Endothelial cell of umbilical vein (primary cell): ENCODE results near the gene INPP5A. TPM values are rescaled to one million over a fixed set of nuclear protein-coding genes. Genes with fewer than 3 reads are reported as not detected.

Experiments
- BruUV-seq: library from RNA; stranded (reverse); fragments of 400-500 nt; replicated peaks from 2 replicates; lab custom pipeline; 2021; lab: Mats Ljungman, UMichigan
- CTCF ChIA-PET: fragments of 300-600, 350-600 bp; sonication (Branson Sonifier 250); formaldehyde crosslinking; loops from one replicate; lab custom pipeline; 2021; ENCODE audit warnings: antibody characterized with exemption, inconsistent platforms; lab: Charles Lee
- POLR2A ChIA-PET: fragments of 300-600, 350-600 bp; sonication (Branson Sonifier 250); formaldehyde crosslinking; loops from one replicate; lab custom pipeline; 2021; ENCODE audit warnings: antibody characterized with exemption, inconsistent platforms; lab: Charles Lee
- DNase-seq: peaks from one replicate; pipeline ENCODE4 v3.0.0-alpha.2; 2011; ENCODE audit warnings: low read depth, low spot score
- FAIRE-seq: peaks from 2 replicates; lab custom pipeline; 2011; peaks lifted over from hg19 to GRCh38; lab: Jason Lieb, UNC
- H2AFZ ChIP-seq: 2 replicates; pipeline ENCODE4 v1.6.0; 2012; ENCODE audit warnings: low read depth, low read length, control low read depth, inconsistent platforms
- H3K27ac ChIP-seq: 2 replicates; pipeline ENCODE4 v1.5.1; 2011; ENCODE audit warnings: low read depth, mild to moderate bottlenecking, control low read depth, low read length, moderate library complexity; ENCODE audit not compliant: insufficient read depth
- H3K27me3 ChIP-seq, 2 experiments: 2 replicates each; pipeline versions ENCODE4 v1.6.0 to v1.6.1; 2011; ENCODE audit warnings: low read length in 2 of 2, mixed read lengths in 1 of 2; ENCODE audit not compliant: control insufficient read depth in 2 of 2, insufficient read depth in 2 of 2
- H3K36me3 ChIP-seq, 2 experiments: 2 replicates in 1 of 2; 3 replicates in 1 of 2; pipeline ENCODE4 v1.5.1; 2011; ENCODE audit warnings: low read length in 2 of 2, mild to moderate bottlenecking in 1 of 2, moderate library complexity in 1 of 2; ENCODE audit not compliant: control insufficient read depth in 2 of 2, insufficient read depth in 2 of 2; ENCODE audit errors: extremely low read depth in 1 of 2
- H3K4me1 ChIP-seq: 3 replicates; pipeline ENCODE4 v1.5.1; 2011; ENCODE audit warnings: mild to moderate bottlenecking, low read length; ENCODE audit not compliant: control insufficient read depth, insufficient read depth; ENCODE audit errors: extremely low read depth
- H3K4me2 ChIP-seq: 2 replicates; pipeline ENCODE4 v1.6.1; 2011; ENCODE audit warnings: low read length, control low read depth, mixed read lengths; ENCODE audit not compliant: insufficient read depth
- H3K4me3 ChIP-seq, 3 experiments: fragments of 200-600 bp in 1 of 3; sonication (generic), shearing (Covaris generic) in 1 of 3; replicated peaks in 1 of 3; 2 replicates each; pipeline ENCODE4 v1.5.1; 2011 to 2016; ENCODE audit warnings: control low read depth in 3 of 3, low read length in 3 of 3, mild to moderate bottlenecking in 2 of 3, inconsistent platforms in 1 of 3, low read depth in 1 of 3, moderate library complexity in 1 of 3; ENCODE audit not compliant: insufficient read depth in 1 of 3
- H3K79me2 ChIP-seq: 2 replicates; pipeline ENCODE4 v1.6.0; 2012; ENCODE audit warnings: low read length, inconsistent platforms; ENCODE audit not compliant: control insufficient read depth, insufficient read depth
- H3K9ac ChIP-seq: replicated peaks from 2 replicates; pipeline ENCODE3; 2011; ENCODE audit warnings: low read length, control low read depth; ENCODE audit not compliant: insufficient read depth; ENCODE audit errors: extremely low read depth
- H3K9me1 ChIP-seq: replicated peaks from 3 replicates; pipeline ENCODE4 v1.6.0; 2011; ENCODE audit warnings: mild to moderate bottlenecking, low read length; ENCODE audit not compliant: control insufficient read depth, insufficient read depth; ENCODE audit errors: extremely low read depth
- H3K9me3 ChIP-seq: replicated peaks from 2 replicates; pipeline ENCODE4 v1.5.1; 2012; ENCODE audit warnings: low read length, inconsistent platforms; ENCODE audit not compliant: control insufficient read depth, insufficient read depth
- H4K20me1 ChIP-seq: replicated peaks from 2 replicates; pipeline ENCODE3; 2011; ENCODE audit warnings: mild to moderate bottlenecking, low read length; ENCODE audit not compliant: control insufficient read depth, insufficient read depth; ENCODE audit errors: extremely low read depth
- EZH2 ChIP-seq: IDR thresholded peaks from 2 replicates; pipeline ENCODE4 v1.6.1; 2012; ENCODE audit warnings: borderline replicate concordance, low read depth, mild to moderate bottlenecking, moderate library complexity, low read length, inconsistent platforms; ENCODE audit not compliant: severe bottlenecking
- FOS ChIP-seq: IDR thresholded peaks from 2 replicates; pipeline ENCODE4 v1.6.1; 2011; ENCODE audit warnings: mild to moderate bottlenecking, low read length, moderate library complexity, borderline replicate concordance; ENCODE audit not compliant: insufficient read depth
- GATA2 ChIP-seq: IDR thresholded peaks from 2 replicates; pipeline ENCODE4 v1.7.0; 2011; ENCODE audit warnings: low read depth, mild to moderate bottlenecking, moderate library complexity, mixed read lengths, low read length; ENCODE audit not compliant: insufficient read length, insufficient read depth
- JUN ChIP-seq: IDR thresholded peaks from 2 replicates; pipeline ENCODE4 v1.6.1; 2011; ENCODE audit warnings: borderline replicate concordance, low read depth; ENCODE audit not compliant: insufficient read length, insufficient read depth
- MYC ChIP-seq: IDR thresholded peaks from one replicate; pipeline ENCODE4 v1.6.1; 2011; ENCODE audit warnings: mild to moderate bottlenecking, low read depth, low read length
- POLR2A ChIP-seq: IDR thresholded peaks from 2 replicates; pipeline ENCODE4 v1.6.1; 2012; ENCODE audit warnings: low read depth, mild to moderate bottlenecking, control low read depth, low read length
- POLR2AphosphoS5 ChIP-seq: IDR thresholded peaks from 2 replicates; pipeline ENCODE4 v1.6.1; 2012; ENCODE audit warnings: low read depth, mild to moderate bottlenecking, control low read depth, low read length, moderate library complexity; ENCODE audit not compliant: insufficient read depth
- dilution Hi-C: fragments of 300-500 bp; cut with MboI; formaldehyde crosslinking; loops from one replicate; pipeline ENCODE4 v1.15.0; 2019; ENCODE audit warnings: low sequenced_read_pairs; ENCODE audit not compliant: extremely low pct_ligation_motif_present
- intact Hi-C: fragments of 100-400 bp; cut with micrococcal nuclease; formaldehyde crosslinking; loops from one replicate; pipeline ENCODE4 v1.10.0; 2022
- polyA plus RNA-seq, 4 experiments: library from polyadenylated mRNA; depleted of rRNA in 3 of 4; stranded (reverse) in 3 of 4; unstranded in 1 of 4; fragments of >200 nt; gene quantifications; 2 replicates each; pipeline versions ENCODE4 v1.2.1 to v1.2.3, GENCODE V29; 2011 to 2012; ENCODE audit warnings: missing spikeins in 1 of 4
- total RNA-seq: library from RNA; stranded (reverse); gene quantifications from 2 replicates; pipeline ENCODE4 v1.2.3, GENCODE V29; 2021
- TF ChIP-seq, protein P1 (sequence below): IDR thresholded peaks from 2 replicates; pipeline ENCODE4 v1.6.1; 2011; ENCODE audit not compliant: insufficient read depth, insufficient read length
- TF ChIP-seq, protein P2 (sequence below), 2 donors: IDR thresholded peaks; 1 replicate in 1 of 2; 2 replicates in 1 of 2; pipeline ENCODE4 v1.5.1; 2011; ENCODE audit warnings: low read length in 2 of 2, mild to moderate bottlenecking in 2 of 2, moderate library complexity in 2 of 2, control low read depth in 1 of 2, inconsistent platforms in 1 of 2, low read depth in 1 of 2; ENCODE audit not compliant: insufficient read depth in 1 of 2; ENCODE audit errors: extremely low read depth in 1 of 2

Gene INPP5A
- total and polyA plus RNA-seq, 2 donors (not counting 3 experiments of a cell fraction or from before 2014, with no cell fraction given) = 22.9 to 33.2 TPM

DNA sequence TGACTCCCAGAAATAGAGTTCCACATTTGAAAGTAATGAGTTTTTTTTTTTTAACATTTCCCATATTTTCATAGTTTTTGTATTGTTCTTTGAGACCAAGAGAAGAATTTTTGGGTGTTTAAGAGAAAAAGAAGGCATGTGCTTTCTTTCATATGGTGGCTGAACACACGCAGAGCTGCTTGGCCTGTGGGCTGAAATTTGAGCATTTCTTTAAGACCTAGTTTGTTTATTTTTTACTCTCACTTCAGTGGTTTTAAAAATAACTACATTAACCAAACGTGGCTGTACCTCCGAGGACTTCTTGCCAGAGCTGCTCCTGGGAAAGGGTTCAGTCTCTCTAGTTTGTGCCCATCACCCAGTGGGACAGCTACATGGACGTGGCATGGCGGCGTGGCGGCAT, 58.3 kb downstream of the INPP5A start:
- dilution Hi-C loops = no loop called here
- Histone ChIP-seq H3K4me1 (peaks cover 21% of the 10 kb centered on the region), H3K4me3 (no peak overlapping the region), H3K36me3 (no peaks in the 10 kb centered on the region), H3K27me3 (no peaks in the 10 kb centered on the region), H3K9ac (no peak overlapping the region), H3K9me3 (no peaks in the 10 kb centered on the region), H3K27ac (no peak overlapping the region), H2AFZ (no peak overlapping the region), H3K4me2 (no peak overlapping the region), H3K9me1 (no peaks in the 10 kb centered on the region), H4K20me1 (no peaks in the 10 kb centered on the region), H3K79me2 (peaks cover 20% of the 10 kb centered on the region)
- DNase-seq (no peak), FAIRE-seq (no peak)
- TF ChIP-seq, protein P1, sequence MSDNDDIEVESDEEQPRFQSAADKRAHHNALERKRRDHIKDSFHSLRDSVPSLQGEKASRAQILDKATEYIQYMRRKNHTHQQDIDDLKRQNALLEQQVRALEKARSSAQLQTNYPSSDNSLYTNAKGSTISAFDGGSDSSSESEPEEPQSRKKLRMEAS = no peak
- TF ChIP-seq JUN (no peak), POLR2AphosphoS5 (no peak), GATA2 (no peak), MYC (no peak)
- ChIA-PET POLR2A (no interaction called here), CTCF (interaction anchor here (0.7 kb wide), 1 partner anchor 13 kb away, joined by 3 read pairs; no protein-coding TSS in a partner anchor)
- BruUV-seq = no TSS peak
- intact Hi-C loops = no loop called here

DNA sequence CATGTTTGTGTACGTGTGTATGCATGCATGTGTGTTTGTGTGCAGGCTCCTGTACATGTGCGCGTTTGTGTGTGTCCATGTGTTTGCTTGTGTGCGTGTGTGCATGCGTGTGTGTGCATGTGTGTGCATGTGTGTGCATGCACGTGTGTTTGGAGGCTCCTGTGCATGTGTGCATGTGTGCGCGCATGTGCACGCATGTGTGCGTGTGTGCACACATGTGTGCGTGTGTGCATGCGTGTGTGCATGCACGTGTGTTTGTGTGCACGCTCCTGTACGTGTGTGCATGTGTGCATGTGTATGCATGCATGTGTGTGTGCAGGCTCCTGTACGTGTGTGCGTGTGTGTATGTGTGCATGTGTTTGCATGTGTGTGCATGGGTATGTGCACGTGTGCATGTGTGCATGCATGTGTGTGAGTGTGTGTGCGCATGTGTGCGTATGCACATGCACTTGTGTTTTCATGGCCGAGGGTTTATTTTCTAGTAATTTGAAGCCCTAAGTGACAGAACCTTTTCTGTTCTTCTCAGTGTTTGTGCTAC, 59.2 kb downstream of the INPP5A start:
- no peaks in the 10 kb centered on the region for H3K9me1 ChIP-seq
- H2AFZ ChIP-seq = no peak overlapping the region
- H3K9me3 ChIP-seq = no peaks in the 10 kb centered on the region
- no peaks in the 10 kb centered on the region for H3K27me3 ChIP-seq
- dilution Hi-C loops (no loop called here), intact Hi-C loops (no loop called here)
- ChIA-PET CTCF (no interaction called here), POLR2A (no interaction called here)
- H3K36me3 ChIP-seq = no peaks in the 10 kb centered on the region
- H3K9ac ChIP-seq = no peak overlapping the region
- H3K27ac ChIP-seq = no peak overlapping the region
- H3K79me2 ChIP-seq = peaks cover 16% of the 10 kb centered on the region
- no TSS peak for BruUV-seq
- no peak overlapping the region for H3K4me2 ChIP-seq
- peaks cover 11% of the 10 kb centered on the region for H3K4me1 ChIP-seq
- no peak overlapping the region for H3K4me3 ChIP-seq
- DNase-seq = no peak
- FAIRE-seq = no peak
- peaks cover 2% of the 10 kb centered on the region for H4K20me1 ChIP-seq
- TF ChIP-seq JUN (no peak), MYC (no peak), FOS (no peak), POLR2A (no peak), EZH2 (no peak), GATA2 (no peak)
- TF ChIP-seq, protein P2, sequence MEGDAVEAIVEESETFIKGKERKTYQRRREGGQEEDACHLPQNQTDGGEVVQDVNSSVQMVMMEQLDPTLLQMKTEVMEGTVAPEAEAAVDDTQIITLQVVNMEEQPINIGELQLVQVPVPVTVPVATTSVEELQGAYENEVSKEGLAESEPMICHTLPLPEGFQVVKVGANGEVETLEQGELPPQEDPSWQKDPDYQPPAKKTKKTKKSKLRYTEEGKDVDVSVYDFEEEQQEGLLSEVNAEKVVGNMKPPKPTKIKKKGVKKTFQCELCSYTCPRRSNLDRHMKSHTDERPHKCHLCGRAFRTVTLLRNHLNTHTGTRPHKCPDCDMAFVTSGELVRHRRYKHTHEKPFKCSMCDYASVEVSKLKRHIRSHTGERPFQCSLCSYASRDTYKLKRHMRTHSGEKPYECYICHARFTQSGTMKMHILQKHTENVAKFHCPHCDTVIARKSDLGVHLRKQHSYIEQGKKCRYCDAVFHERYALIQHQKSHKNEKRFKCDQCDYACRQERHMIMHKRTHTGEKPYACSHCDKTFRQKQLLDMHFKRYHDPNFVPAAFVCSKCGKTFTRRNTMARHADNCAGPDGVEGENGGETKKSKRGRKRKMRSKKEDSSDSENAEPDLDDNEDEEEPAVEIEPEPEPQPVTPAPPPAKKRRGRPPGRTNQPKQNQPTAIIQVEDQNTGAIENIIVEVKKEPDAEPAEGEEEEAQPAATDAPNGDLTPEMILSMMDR (IDR thresholded peaks at IDR 0.05; ENCODE audit: extremely low read depth in 1 of 2, insufficient read depth in 1 of 2, low read depth in 1 of 2, low read length in 2 of 2) = no peak
